Measurements from ENCODE around the gene NAXE. TPM values are rescaled to one million over a fixed set of nuclear protein-coding genes. Genes with fewer than 3 reads are reported as not detected.

Gene NAXE
- total and polyA plus RNA-seq, 8 donors: 49.2 to 81.6 (median 55.6) TPM

- H3K27me3 ChIP-seq: no peaks in the 10 kb centered on the region
- no peak for DNase-seq
- intact Hi-C loops (cut with DNase I): no loop called here
- no peak for ATAC-seq
- TF ChIP-seq CTCF (IDR thresholded peaks at IDR 0.05): no peak
- no peak overlapping the region for H3K27ac ChIP-seq
- no peak overlapping the region for H3K4me3 ChIP-seq
- H3K36me3 ChIP-seq: no peaks in the 10 kb centered on the region
- no peaks in the 10 kb centered on the region for H3K9me3 ChIP-seq
- H3K4me1 ChIP-seq: peaks cover 0 to 7% of the 10 kb centered on the region in 2 donors
Measured at GRCh38 chr1:156581661-156582387, 9.8 kb upstream of the NAXE start.

GRCh38 chr1:156582388-156583017 lies 9.1 kb upstream of the NAXE start:
- Histone ChIP-seq H3K9me3 (no peaks in the 10 kb centered on the region), H3K4me3 (no peak overlapping the region), H3K4me1 (peaks cover 0 to 7% of the 10 kb centered on the region in 2 donors), H3K27ac (no peak overlapping the region), H3K27me3 (no peaks in the 10 kb centered on the region), H3K36me3 (no peaks in the 10 kb centered on the region)
- intact Hi-C loops (cut with DNase I): no loop called here
- no peak for TF ChIP-seq CTCF (IDR thresholded peaks at IDR 0.05)
- ATAC-seq: no peak
- no peak for DNase-seq

GRCh38 chr1:156583821-156584622 lies 7.6 kb upstream of the NAXE start:
- Histone ChIP-seq H3K9me3 (no peaks in the 10 kb centered on the region), H3K27me3 (no peaks in the 10 kb centered on the region), H3K36me3 (no peaks in the 10 kb centered on the region), H3K27ac (no peak overlapping the region), H3K4me3 (no peak overlapping the region), H3K4me1 (peaks cover 0 to 7% of the 10 kb centered on the region in 2 donors)
- peak; percentile 83 for ATAC-seq
- peak; percentile 92 to 96 for TF ChIP-seq CTCF (IDR thresholded peaks at IDR 0.05)
- intact Hi-C loops (cut with DNase I): no loop called here
- DNase-seq: peak in 3 of 4 donors; percentile 57 to 80 (median 61)

GRCh38 chr1:156584813-156585212 lies 6.8 kb upstream of the NAXE start:
- H3K27ac ChIP-seq: no peak overlapping the region
- no peaks in the 10 kb centered on the region for H3K9me3 ChIP-seq
- no peaks in the 10 kb centered on the region for H3K27me3 ChIP-seq
- intact Hi-C loops (cut with DNase I): no loop called here
- no peak for TF ChIP-seq CTCF (IDR thresholded peaks at IDR 0.05)
- H3K36me3 ChIP-seq: no peaks in the 10 kb centered on the region
- peaks cover 0 to 7% of the 10 kb centered on the region in 2 donors for H3K4me1 ChIP-seq
- ATAC-seq (no peak), DNase-seq (no peak)
- no peak overlapping the region for H3K4me3 ChIP-seq

- no peak for TF ChIP-seq CTCF (IDR thresholded peaks at IDR 0.05)
- Histone ChIP-seq H3K4me1 (peaks cover 0 to 13% of the 10 kb centered on the region in 2 donors), H3K27me3 (no peaks in the 10 kb centered on the region), H3K27ac (no peak overlapping the region), H3K4me3 (no peak overlapping the region), H3K9me3 (no peaks in the 10 kb centered on the region), H3K36me3 (no peaks in the 10 kb centered on the region)
- intact Hi-C loops (cut with DNase I): no loop called here
- ATAC-seq (no peak), DNase-seq (no peak)
Measured at GRCh38 chr1:156586323-156586722, 5.3 kb upstream of the NAXE start.

Measured in left lung (tissue), 10 donors.